Measurements from ENCODE around the gene RABAC1. TPM values are rescaled to one million over a fixed set of nuclear protein-coding genes. Genes with fewer than 3 reads are reported as not detected.

The RABAC1 gene
- total RNA-seq, 1 donor = 117 TPM

DNA sequence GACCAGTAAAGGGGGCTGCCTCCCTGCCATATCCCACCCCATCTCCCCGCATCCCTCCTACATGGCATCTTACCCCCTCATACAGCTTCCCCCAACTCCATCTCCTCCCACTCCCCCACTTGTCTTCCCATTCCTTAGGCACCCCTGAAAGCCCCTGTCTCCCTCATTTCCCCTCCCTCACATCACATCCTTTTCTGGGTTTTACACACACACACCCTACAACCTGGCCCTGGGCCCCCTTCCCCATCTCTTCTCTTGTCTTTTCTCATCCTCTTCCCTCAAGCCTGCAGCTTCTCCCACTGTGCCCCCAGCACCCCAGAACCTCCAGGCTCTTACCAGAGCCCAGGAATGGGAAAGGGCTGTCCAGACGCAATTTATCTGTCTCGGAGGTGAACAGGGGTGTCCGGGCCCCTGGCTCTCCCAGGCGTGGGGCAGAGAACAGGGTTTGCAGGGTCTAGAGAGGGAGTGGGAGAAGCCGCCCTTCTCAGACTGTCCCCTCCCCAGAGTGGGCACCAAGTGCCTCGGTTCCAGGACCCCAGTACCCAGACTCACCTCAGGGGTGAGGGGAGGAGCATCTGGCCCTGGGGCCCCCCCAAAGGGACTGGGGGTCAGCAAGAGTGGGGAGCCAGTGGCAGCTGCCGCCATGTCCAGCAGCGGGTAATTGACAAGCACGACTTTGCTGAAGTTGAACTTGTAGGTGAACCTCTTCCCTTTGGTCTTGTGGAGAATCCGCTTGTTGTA, 50.2 kb downstream of the RABAC1 start:
- TF ChIP-seq, protein P1, sequence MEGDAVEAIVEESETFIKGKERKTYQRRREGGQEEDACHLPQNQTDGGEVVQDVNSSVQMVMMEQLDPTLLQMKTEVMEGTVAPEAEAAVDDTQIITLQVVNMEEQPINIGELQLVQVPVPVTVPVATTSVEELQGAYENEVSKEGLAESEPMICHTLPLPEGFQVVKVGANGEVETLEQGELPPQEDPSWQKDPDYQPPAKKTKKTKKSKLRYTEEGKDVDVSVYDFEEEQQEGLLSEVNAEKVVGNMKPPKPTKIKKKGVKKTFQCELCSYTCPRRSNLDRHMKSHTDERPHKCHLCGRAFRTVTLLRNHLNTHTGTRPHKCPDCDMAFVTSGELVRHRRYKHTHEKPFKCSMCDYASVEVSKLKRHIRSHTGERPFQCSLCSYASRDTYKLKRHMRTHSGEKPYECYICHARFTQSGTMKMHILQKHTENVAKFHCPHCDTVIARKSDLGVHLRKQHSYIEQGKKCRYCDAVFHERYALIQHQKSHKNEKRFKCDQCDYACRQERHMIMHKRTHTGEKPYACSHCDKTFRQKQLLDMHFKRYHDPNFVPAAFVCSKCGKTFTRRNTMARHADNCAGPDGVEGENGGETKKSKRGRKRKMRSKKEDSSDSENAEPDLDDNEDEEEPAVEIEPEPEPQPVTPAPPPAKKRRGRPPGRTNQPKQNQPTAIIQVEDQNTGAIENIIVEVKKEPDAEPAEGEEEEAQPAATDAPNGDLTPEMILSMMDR (IDR thresholded peaks at IDR 0.05; ENCODE audit: extremely low read depth, low read depth, low read length) = no peak
- no peaks in the 10 kb centered on the region for H3K9me3 ChIP-seq (ENCODE audit: low read depth, low read length)
- no peak overlapping the region for H2AFZ ChIP-seq (ENCODE audit: low read length)
- no peak for DNase-seq (ENCODE audit: insufficient read length, low spot score, missing footprints)
- no peak overlapping the region for H3K27ac ChIP-seq (ENCODE audit: low read depth, low read length)
- H4K20me1 ChIP-seq (ENCODE audit: insufficient read depth, low read length) = peaks cover 24% of the 10 kb centered on the region
- H3K4me1 ChIP-seq (ENCODE audit: insufficient read depth, low read length) = no peaks in the 10 kb centered on the region
- H3K4me2 ChIP-seq (ENCODE audit: insufficient read depth, low read length) = no peak overlapping the region
- H3K36me3 ChIP-seq (ENCODE audit: insufficient read depth, low read length) = peaks cover 26% of the 10 kb centered on the region
- H3K4me3 ChIP-seq (ENCODE audit: insufficient read depth, low read length) = no peak overlapping the region
- H3K27me3 ChIP-seq (ENCODE audit: insufficient read depth, low read length) = peaks cover 35% of the 10 kb centered on the region
- no peaks in the 10 kb centered on the region for H3K79me2 ChIP-seq (ENCODE audit: insufficient read depth, low read length)

DNA sequence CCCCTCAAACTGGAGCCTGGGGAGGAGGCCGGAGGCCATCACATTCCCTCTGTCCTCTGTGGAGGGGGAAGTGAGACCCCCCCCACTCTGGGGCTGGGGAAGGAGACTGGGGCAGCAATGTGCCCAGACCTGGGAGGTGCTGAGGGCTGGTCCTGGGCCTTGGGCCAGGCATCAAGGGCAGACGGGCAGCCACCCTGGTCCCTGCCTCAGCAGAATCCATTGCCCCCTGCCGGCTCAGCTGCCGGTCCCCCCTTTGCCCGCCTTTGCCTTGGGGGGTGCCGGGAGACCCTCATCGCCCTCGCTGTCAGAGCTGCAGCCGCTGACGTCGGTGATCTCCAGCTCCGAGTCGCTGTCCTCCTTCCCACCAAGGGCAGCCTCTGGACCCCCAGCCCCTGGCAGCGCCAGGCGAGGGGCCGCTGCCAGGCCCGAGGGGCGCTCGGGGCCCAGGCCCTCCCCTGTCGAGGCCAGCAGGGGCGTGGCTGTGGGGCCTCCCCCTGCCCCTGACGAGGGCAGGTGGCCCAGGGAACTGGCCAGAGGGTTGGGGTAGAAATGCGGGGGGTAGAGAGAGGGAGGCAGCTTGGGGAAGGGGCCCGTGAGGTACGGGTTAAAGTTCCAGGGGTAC, 51.0 kb downstream of the RABAC1 start:
- H3K9me3 ChIP-seq (ENCODE audit: low read depth, low read length) = no peaks in the 10 kb centered on the region

DNA sequence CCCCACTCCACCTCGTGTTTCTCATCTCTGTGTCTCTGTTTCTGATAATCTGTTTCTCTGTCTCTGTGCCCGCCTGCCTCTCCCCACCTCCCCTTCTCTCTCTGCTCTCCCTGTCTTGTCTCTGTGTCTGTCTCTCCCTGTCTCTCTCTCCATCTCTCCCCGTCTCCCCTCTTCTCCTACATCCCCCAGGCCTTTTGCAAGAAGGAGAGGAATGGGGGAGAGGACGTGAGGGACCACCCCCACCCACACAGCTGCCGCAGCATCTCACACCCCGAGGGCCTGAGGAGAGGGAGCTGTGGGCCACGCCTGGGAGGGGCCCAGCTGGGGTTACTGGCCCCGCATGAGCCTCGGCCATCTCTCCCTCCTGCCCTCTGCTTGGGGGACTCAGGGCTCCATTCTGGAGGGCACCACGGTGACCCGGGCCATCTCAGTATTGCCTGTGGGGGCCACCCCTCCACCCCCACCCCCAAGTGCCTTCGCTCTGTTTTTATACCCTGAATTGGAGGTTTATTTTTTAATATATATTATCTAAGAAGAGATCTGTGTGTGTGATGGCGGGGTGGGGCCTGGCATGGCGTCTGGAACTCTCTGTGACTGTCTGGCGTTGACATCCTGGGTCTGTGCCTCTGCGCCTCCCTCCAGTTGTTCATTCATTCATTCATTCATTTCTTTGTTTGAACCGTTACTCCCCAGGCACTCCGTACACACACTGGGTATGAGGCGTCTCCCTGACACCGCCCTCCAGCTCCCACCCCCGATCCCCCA, 52.0 kb downstream of the RABAC1 start:
- H3K27me3 ChIP-seq (ENCODE audit: insufficient read depth, low read length) = peaks cover 20% of the 10 kb centered on the region
- H3K27ac ChIP-seq (ENCODE audit: low read depth, low read length) = no peak overlapping the region
- no peak overlapping the region for H3K4me3 ChIP-seq (ENCODE audit: insufficient read depth, low read length)
- H3K36me3 ChIP-seq (ENCODE audit: insufficient read depth, low read length) = peaks cover 34% of the 10 kb centered on the region
- H3K4me1 ChIP-seq (ENCODE audit: insufficient read depth, low read length) = no peaks in the 10 kb centered on the region
- no peak overlapping the region for H2AFZ ChIP-seq (ENCODE audit: low read length)
- peaks cover 28% of the 10 kb centered on the region for H4K20me1 ChIP-seq (ENCODE audit: insufficient read depth, low read length)
- no peak overlapping the region for H3K4me2 ChIP-seq (ENCODE audit: insufficient read depth, low read length)
- TF ChIP-seq, protein P1 (IDR thresholded peaks at IDR 0.05; ENCODE audit: extremely low read depth, low read depth, low read length) = no peak
- H3K79me2 ChIP-seq (ENCODE audit: insufficient read depth, low read length) = no peaks in the 10 kb centered on the region
- DNase-seq (ENCODE audit: insufficient read length, low spot score, missing footprints) = no peak
- no peaks in the 10 kb centered on the region for H3K9me3 ChIP-seq (ENCODE audit: low read depth, low read length)

More for the DNA sequence above, 51.0 kb downstream of the RABAC1 start:
- H3K36me3 ChIP-seq (ENCODE audit: insufficient read depth, low read length) = peaks cover 31% of the 10 kb centered on the region
- no peak for DNase-seq (ENCODE audit: insufficient read length, low spot score, missing footprints)
- H3K27me3 ChIP-seq (ENCODE audit: insufficient read depth, low read length) = peaks cover 28% of the 10 kb centered on the region
- no peak overlapping the region for H2AFZ ChIP-seq (ENCODE audit: low read length)
- H3K4me3 ChIP-seq (ENCODE audit: insufficient read depth, low read length) = no peak overlapping the region
- no peaks in the 10 kb centered on the region for H3K4me1 ChIP-seq (ENCODE audit: insufficient read depth, low read length)
- TF ChIP-seq, protein P1 (IDR thresholded peaks at IDR 0.05; ENCODE audit: extremely low read depth, low read depth, low read length) = no peak
- no peak overlapping the region for H3K27ac ChIP-seq (ENCODE audit: low read depth, low read length)
- no peak overlapping the region for H3K4me2 ChIP-seq (ENCODE audit: insufficient read depth, low read length)
- peaks cover 28% of the 10 kb centered on the region for H4K20me1 ChIP-seq (ENCODE audit: insufficient read depth, low read length)
- H3K79me2 ChIP-seq (ENCODE audit: insufficient read depth, low read length) = no peaks in the 10 kb centered on the region

Other genes starting within 250 kb of the RABAC1 start
- not detected in 2 replicates for gene CEACAM6, start 203.8 kb downstream of the RABAC1 start, total RNA-seq
- gene CEACAM3, start 162.7 kb downstream of the RABAC1 start, total RNA-seq = not detected in 2 replicates
- gene LYPD4, start 114.6 kb downstream of the RABAC1 start, total RNA-seq = not detected in 2 replicates
- not detected in 2 replicates for gene DMRTC2, start 114.3 kb downstream of the RABAC1 start, total RNA-seq
- 486 and 791 TPM in 2 replicates for gene RPS19, start 99.1 kb downstream of the RABAC1 start, total RNA-seq
- gene CD79A, start 82.0 kb downstream of the RABAC1 start, total RNA-seq = 0.36 TPM in 1 of 2 replicates, not detected in the other
- gene ARHGEF1, start 76.1 kb downstream of the RABAC1 start, total RNA-seq = 30.6 and 31.8 TPM in 2 replicates
- under 0.01 TPM in 2 replicates for gene ERFL, start 30.9 kb downstream of the RABAC1 start, total RNA-seq
- under 0.01 TPM in 2 replicates for gene ATP1A3, start 34.9 kb upstream of the RABAC1 start, total RNA-seq
- gene GRIK5, start 110.9 kb upstream of the RABAC1 start, total RNA-seq = under 0.01 TPM in 2 replicates
- 13.6 and 13.8 TPM in 2 replicates for gene ZNF574, start 116.8 kb upstream of the RABAC1 start, total RNA-seq
- gene POU2F2, start 173.1 kb upstream of the RABAC1 start, total RNA-seq = under 0.01 and 0.88 TPM in 2 replicates

Data from osteoblast (primary cell).